ENCODE measurements around the gene ZFYVE9.

GRCh38 chr1:52204696-52205095, 62.8 kb downstream of the ZFYVE9 start:
- TF ChIP-seq SP1 (CRISPR knock-in tag; conservative IDR thresholded peaks at IDR 0.05) (no peak), CREB1 (CRISPR knock-in tag; IDR thresholded peaks at IDR 0.05) (no peak), PRDM15 (CRISPR knock-in tag; IDR thresholded peaks at IDR 0.05) (no peak), MAX (CRISPR knock-in tag; IDR thresholded peaks at IDR 0.05) (no peak), SMAD3 (CRISPR knock-in tag; IDR thresholded peaks at IDR 0.05; ENCODE audit: borderline replicate concordance) (no peak)

Measured in WTC11 (cell line).